Colonic mucosa (tissue), 4 donors: ENCODE measurements around the gene RNH1. TPM values are rescaled to one million over a fixed set of nuclear protein-coding genes. Genes with fewer than 3 reads are reported as not detected.
"Not testable (repeated sequence)": the region's sequence is repeated elsewhere in the genome, so short reads cannot be mapped to it uniquely, and the experiment has no call there.

ENCODE experiments used
- DNase-seq: peaks from one replicate; pipeline ENCODE4 v3.0.0-alpha.2; 2020
- H3K27ac ChIP-seq: fragments of 200-600 bp; one replicate; pipeline ENCODE4 v1.8.0; 2021
- H3K27me3 ChIP-seq: fragments of 200-600 bp; one replicate; pipeline ENCODE4 v1.8.0; 2021
- H3K36me3 ChIP-seq: fragments of 200-600 bp; one replicate; pipeline ENCODE4 v1.8.0; 2021
- H3K4me1 ChIP-seq: fragments of 200-600 bp; one replicate; pipeline ENCODE4 v1.8.0; 2021; ENCODE audit warnings: mild to moderate bottlenecking
- H3K4me3 ChIP-seq: fragments of 200-600 bp; one replicate; pipeline ENCODE4 v1.8.0; 2021
- H3K9ac ChIP-seq, 2 donors: one replicate each; pipeline ENCODE4 v1.7.0; 2013; ENCODE audit warnings: control low read depth in 2 of 2, low read depth in 2 of 2, low read length in 2 of 2
- H3K9me3 ChIP-seq: fragments of 200-600 bp; one replicate; pipeline ENCODE4 v1.8.0; 2021
- intact Hi-C: fragments of 100-400 bp; cut with DNase I; formaldehyde crosslinking; loops from one replicate; pipeline ENCODE4 v1.14.1; 2022
- total RNA-seq, 2 donors: library from RNA; stranded (reverse); fragmentation: NEBNext Ultra II Directional in 1 of 2; extraction: Animal tissue kit (Norgen Biotek cat#: 25700) in 1 of 2; gene quantifications; one replicate each; pipeline ENCODE4 v1.2.1, GENCODE V29; 2021
- TF ChIP-seq, protein P1 (sequence below): fragments of 200-600 bp; IDR thresholded peaks from one replicate; pipeline ENCODE4 v1.8.0; 2022; ENCODE audit warnings: antibody characterized with exemption, mild to moderate bottlenecking
- donor health status: healthy.
- donor health status: DM: no; HTN: no; CAD: no.
- donor health status: DM: no; HTN: no; CAD: no.

The RNH1 gene
- total RNA-seq, 2 donors from 2014 or later: 106 to 140 TPM

DNA sequence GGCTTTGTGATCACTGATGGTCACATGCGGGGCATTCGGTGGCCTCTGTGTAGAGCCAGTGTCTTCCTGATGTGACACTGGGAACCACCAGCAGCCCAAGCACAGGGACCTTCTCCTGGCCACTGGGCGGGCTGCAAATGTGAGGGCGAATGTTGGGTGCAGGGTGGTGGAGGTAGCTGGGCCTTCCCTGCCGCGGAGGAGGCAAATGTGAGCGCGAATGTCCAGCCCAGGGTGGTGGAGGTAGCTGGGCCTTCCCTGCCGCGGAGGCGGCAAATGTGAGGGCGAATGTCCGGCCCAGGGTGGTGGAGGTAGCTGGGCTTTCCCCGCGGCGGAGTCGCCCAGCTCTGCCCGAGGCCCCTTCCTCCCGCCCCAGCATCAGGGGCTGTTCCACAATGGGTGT is 33.6 kb downstream of the RNH1 start:
- TF ChIP-seq, protein P1, sequence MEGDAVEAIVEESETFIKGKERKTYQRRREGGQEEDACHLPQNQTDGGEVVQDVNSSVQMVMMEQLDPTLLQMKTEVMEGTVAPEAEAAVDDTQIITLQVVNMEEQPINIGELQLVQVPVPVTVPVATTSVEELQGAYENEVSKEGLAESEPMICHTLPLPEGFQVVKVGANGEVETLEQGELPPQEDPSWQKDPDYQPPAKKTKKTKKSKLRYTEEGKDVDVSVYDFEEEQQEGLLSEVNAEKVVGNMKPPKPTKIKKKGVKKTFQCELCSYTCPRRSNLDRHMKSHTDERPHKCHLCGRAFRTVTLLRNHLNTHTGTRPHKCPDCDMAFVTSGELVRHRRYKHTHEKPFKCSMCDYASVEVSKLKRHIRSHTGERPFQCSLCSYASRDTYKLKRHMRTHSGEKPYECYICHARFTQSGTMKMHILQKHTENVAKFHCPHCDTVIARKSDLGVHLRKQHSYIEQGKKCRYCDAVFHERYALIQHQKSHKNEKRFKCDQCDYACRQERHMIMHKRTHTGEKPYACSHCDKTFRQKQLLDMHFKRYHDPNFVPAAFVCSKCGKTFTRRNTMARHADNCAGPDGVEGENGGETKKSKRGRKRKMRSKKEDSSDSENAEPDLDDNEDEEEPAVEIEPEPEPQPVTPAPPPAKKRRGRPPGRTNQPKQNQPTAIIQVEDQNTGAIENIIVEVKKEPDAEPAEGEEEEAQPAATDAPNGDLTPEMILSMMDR: no peak
- Histone ChIP-seq H3K4me3 (no peak overlapping the region), H3K27me3 (no peaks in the 10 kb centered on the region), H3K4me1 (no peaks in the 10 kb centered on the region), H3K36me3 (no peaks in the 10 kb centered on the region), H3K9me3 (no peaks in the 10 kb centered on the region), H3K9ac (no peak overlapping the region), H3K27ac (no peak overlapping the region)
- DNase-seq: no peak
- intact Hi-C loops: no loop called here

DNA sequence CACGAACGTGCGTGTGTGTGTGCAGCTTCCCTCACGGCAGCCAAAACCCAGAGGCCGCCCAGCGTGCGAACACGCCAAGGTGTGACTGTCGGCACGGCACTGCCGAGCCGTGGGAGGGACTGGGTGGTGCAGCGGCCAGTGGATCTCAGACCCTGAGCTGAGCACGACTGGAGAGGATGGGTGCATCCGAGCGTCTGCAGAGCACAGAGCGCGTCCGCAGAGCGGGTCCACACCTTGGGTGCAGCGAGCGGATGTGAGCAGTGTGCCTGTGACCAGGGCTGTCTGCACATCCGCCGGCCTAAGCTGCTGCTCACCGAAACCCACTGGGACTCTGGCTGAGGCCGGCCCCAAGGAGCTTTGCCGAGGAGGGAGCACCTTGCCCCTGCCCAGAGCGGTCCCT is 34.2 kb downstream of the RNH1 start:
- H3K27ac ChIP-seq: no peak overlapping the region
- H3K27me3 ChIP-seq: no peaks in the 10 kb centered on the region
- no peaks in the 10 kb centered on the region for H3K9me3 ChIP-seq
- H3K4me1 ChIP-seq: no peaks in the 10 kb centered on the region
- intact Hi-C loops: no loop called here
- no peak for DNase-seq
- TF ChIP-seq, protein P1: no peak
- H3K4me3 ChIP-seq: no peak overlapping the region
- no peaks in the 10 kb centered on the region for H3K36me3 ChIP-seq
- no peak overlapping the region for H3K9ac ChIP-seq

DNA sequence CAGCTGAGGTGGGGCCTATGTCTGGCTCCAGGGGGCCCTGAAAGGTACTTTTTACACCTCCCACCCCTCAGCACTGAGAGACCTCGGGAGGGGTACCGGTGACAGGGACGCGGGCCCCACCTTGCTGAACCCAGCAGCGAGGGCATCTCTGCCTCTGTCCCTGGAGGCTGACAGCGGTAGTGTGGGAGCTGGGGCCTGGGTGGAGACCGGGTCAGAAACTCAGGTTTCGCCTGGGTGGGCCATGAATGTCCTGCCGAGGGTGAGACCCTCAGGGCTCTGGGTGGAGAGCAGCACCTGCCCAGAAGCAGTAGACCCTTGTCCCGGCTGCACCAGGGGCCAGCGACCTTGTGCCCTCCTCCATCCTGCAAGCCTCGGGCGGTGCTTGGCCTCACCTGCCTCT is 34.8 kb downstream of the RNH1 start:
- intact Hi-C loops: no loop called here
- H3K4me3 ChIP-seq: no peak overlapping the region
- H3K4me1 ChIP-seq: no peaks in the 10 kb centered on the region
- H3K27me3 ChIP-seq: no peaks in the 10 kb centered on the region
- no peaks in the 10 kb centered on the region for H3K36me3 ChIP-seq
- H3K9me3 ChIP-seq: no peaks in the 10 kb centered on the region
- H3K9ac ChIP-seq: no peak overlapping the region
- TF ChIP-seq, protein P1: no peak
- no peak overlapping the region for H3K27ac ChIP-seq
- no peak for DNase-seq

DNA sequence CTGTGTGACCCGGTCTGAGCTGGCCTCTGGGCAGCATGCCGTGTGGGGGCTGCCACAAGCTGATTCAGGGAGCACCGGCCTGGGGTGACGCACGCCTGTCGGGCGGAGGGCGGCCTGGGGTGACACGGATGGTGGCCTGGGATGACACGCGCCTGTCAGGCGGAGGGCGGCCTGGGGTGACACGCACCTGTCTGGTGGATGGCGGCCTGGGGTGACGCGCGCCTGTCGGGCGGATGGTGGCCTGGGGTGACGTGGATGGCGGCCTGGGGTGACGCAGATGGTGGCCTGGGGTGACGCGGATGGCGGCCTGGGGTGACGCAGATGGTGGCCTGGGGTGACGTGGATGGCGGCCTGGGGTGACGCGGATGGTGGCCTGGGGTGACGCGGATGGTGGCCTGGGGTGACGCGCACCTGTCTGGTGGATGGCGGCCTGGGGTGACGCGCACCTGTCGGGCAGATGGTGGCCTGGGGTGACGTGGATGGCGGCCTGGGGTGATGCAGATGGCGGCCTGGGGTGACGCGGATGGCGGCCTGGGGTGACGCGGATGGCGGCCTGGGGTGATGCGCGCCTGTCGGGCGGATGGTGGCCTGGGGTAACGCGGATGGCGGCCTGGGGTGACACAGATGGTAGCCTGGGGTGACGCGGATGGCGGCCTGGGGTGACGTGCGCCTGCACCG is 35.4 kb downstream of the RNH1 start:
- Histone ChIP-seq H3K9me3 (no peaks in the 10 kb centered on the region), H3K4me1 (no peaks in the 10 kb centered on the region), H3K27me3 (no peaks in the 10 kb centered on the region), H3K9ac (no peak overlapping the region), H3K36me3 (no peaks in the 10 kb centered on the region), H3K4me3 (no peak overlapping the region), H3K27ac (no peak overlapping the region)
- TF ChIP-seq, protein P1: no peak
- intact Hi-C loops: no loop called here
- no peak for DNase-seq

DNA sequence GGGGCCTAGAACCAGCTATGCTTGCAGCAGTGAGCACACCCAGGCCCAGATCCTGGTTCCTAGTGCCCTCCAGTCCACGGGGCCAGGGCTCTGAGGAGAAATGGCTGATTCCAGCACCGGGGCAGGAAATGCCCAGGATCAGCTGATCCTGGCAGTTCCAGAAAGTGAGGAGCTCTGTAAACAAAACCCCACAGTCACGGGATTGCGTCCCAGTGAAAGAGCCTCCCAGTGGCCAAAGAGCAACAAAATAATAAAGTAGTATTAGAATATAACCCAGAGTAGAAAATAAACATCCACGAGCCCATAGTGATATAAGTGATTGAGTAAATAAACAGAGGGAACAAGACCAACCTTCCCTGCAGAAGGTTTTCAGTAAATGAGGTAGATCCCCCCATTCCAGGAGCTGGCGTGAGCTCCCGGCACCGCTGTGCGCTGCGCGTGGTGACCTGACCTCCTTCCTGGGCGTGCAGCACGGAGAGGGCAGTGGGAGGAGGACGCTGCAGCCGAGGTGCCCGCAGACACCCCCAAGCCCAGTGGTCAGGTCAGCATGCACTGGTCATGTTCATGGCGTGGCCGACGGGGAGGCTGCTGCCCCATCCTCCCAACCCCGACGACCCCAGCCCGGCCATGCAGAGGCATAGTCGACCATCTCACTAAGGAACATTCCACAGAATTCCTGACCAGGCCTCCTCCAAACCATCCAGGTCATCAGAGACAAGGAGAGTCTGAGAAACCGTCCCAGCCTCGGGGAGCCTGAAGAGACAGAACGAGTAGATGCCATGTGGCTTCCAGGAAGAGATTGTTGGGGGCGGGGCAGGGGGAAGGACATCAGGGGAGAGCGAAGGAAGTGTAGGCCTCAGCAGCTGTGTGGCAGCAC is 37.1 kb downstream of the RNH1 start:
- H3K4me3 ChIP-seq: no peak overlapping the region
- H3K9me3 ChIP-seq: no peaks in the 10 kb centered on the region
- DNase-seq: peak; percentile 67

DNA sequence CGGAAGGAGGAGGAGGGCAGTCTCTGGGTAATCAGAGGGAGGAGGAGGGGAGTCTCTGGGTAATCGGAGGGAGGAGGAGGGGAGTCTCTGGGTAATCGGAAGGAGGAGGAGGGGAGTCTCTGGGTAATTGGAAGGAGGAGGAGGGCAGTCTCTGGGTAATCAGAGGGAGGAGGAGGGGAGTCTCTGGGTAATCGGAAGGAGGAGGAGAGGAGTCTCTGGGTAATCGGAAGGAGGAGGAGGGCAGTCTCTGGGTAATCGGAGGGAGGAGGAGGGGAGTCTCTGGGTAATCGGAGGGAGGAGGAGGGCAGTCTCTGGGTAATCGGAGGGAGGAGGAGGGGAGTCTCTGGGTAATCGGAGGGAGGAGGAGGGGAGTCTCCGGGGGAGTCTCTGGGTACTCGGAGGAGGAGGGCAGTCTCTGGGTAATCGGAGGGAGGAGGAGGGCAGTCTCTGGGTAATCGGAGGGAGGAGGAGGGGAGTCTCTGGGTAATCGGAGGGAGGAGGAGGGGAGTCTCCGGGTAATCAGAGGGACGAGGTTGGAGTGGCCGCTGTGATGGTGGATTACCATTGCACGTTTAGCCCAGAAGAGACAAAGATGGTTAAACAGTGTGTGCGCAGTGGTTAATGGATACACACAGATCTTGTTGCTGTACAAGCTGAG is 37.9 kb downstream of the RNH1 start:
- H3K27me3 ChIP-seq, H3K36me3 ChIP-seq, H3K4me3 ChIP-seq, intact Hi-C loops, H3K4me1 ChIP-seq, H3K9me3 ChIP-seq, DNase-seq: not testable (repeated sequence)
- Histone ChIP-seq H3K9ac (peak overlapping the region in 1 of 2 donors; percentile 67), H3K27ac (peak overlapping the region; percentile 71)

More for the DNA sequence above, 37.1 kb downstream of the RNH1 start:
- Histone ChIP-seq H3K27ac (peak overlapping the region; percentile 71), H3K9ac (peak overlapping the region in 1 of 2 donors; percentile 67), H3K36me3 (no peaks in the 10 kb centered on the region), H3K27me3 (no peaks in the 10 kb centered on the region), H3K4me1 (no peaks in the 10 kb centered on the region)
- TF ChIP-seq, protein P1: no peak
- intact Hi-C loops: no loop called here
